Activated B cell treated with CpG ODN at 0.5 μM for 24 hours (primary cell): Measurements from ENCODE around the gene WNK1. TPM values are rescaled to one million over a fixed set of nuclear protein-coding genes. Genes with fewer than 3 reads are reported as not detected.
A peak's percentile ranks its signal among the peaks of the same experiment; 100 is the strongest.

Source experiments
- ATAC-seq: fragments of 200-7000 bp; cut with Tn5 transposase; one replicate; pipeline ENCODE4 v1.10.0; 2021; ENCODE audit warnings: low read depth, mild to moderate bottlenecking, moderate library complexity
- CTCF ChIA-PET: fragments of 350-600 bp; sonication (Branson Sonifier 250); formaldehyde crosslinking; loops from one replicate; lab custom pipeline; 2021; ENCODE audit warnings: antibody characterized with exemption; lab: Charles Lee
- POLR2A ChIA-PET: fragments of 350-600 bp; sonication (Branson Sonifier 250); formaldehyde crosslinking; loops from one replicate; lab custom pipeline; 2021; ENCODE audit warnings: antibody characterized with exemption; lab: Charles Lee
- DNase-seq: peaks from one replicate; pipeline ENCODE4 v3.0.0; 2022
- H3K27ac Mint-ChIP-seq: one replicate; pipeline ENCODE4 v1.8.0; 2020; ENCODE audit warnings: mixed read lengths
- H3K27me3 Mint-ChIP-seq: one replicate; pipeline ENCODE4 v1.8.0; 2021; ENCODE audit warnings: mixed read lengths
- H3K36me3 Mint-ChIP-seq: one replicate; pipeline ENCODE4 v1.8.0; 2021; ENCODE audit warnings: low read depth, mixed read lengths
- H3K4me1 Mint-ChIP-seq: one replicate; pipeline ENCODE4 v1.8.0; 2021; ENCODE audit warnings: mixed read lengths
- H3K4me3 Mint-ChIP-seq: one replicate; pipeline ENCODE4 v1.8.0; 2020; ENCODE audit warnings: mild to moderate bottlenecking, mixed read lengths
- H3K9me3 Mint-ChIP-seq: one replicate; pipeline ENCODE4 v1.8.0; 2020; ENCODE audit warnings: mixed read lengths
- intact Hi-C: fragments of 100-400 bp; cut with micrococcal nuclease; formaldehyde crosslinking; loops from one replicate; pipeline ENCODE4 v1.15.1; 2024
- total RNA-seq: library from RNA; stranded (reverse); gene quantifications from 2 replicates; pipeline ENCODE4 v1.2.3, GENCODE V29; 2022
- TF ChIP-seq, protein P1 (sequence below): fragments of 200-600 bp; IDR thresholded peaks from one replicate; pipeline ENCODE4 v1.8.0; 2022; ENCODE audit warnings: antibody characterized with exemption, mild to moderate bottlenecking

WNK1 gene
- total RNA-seq, 1 donor from 2014 or later, result 155 TPM

GRCh38 chr12:909861-910260, 157.5 kb downstream of the WNK1 start:
- ATAC-seq (no peak), DNase-seq (no peak)
- H3K27ac Mint-ChIP-seq, result no peak overlapping the region
- ChIA-PET CTCF (interaction anchor here (1.1 to 1.4 kb wide), 2 partner anchors 673 to 695 kb away, joined by 3 read pairs; no protein-coding TSS in a partner anchor), POLR2A (interaction anchor here (1.6 kb wide), 1 partner anchor 40 kb away, joined by 7 read pairs; the partner anchor contains the start of gene RAD52)
- TF ChIP-seq, protein P1, sequence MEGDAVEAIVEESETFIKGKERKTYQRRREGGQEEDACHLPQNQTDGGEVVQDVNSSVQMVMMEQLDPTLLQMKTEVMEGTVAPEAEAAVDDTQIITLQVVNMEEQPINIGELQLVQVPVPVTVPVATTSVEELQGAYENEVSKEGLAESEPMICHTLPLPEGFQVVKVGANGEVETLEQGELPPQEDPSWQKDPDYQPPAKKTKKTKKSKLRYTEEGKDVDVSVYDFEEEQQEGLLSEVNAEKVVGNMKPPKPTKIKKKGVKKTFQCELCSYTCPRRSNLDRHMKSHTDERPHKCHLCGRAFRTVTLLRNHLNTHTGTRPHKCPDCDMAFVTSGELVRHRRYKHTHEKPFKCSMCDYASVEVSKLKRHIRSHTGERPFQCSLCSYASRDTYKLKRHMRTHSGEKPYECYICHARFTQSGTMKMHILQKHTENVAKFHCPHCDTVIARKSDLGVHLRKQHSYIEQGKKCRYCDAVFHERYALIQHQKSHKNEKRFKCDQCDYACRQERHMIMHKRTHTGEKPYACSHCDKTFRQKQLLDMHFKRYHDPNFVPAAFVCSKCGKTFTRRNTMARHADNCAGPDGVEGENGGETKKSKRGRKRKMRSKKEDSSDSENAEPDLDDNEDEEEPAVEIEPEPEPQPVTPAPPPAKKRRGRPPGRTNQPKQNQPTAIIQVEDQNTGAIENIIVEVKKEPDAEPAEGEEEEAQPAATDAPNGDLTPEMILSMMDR, result no peak
- peaks cover 84% of the 10 kb centered on the region for H3K36me3 Mint-ChIP-seq
- H3K4me3 Mint-ChIP-seq, result no peak overlapping the region
- intact Hi-C loops, result loop anchor here (10.0 kb wide), 1 partner anchor 185 kb away; no protein-coding TSS in a partner anchor
- H3K27me3 Mint-ChIP-seq, result no peaks in the 10 kb centered on the region
- H3K4me1 Mint-ChIP-seq, result peaks cover 23% of the 10 kb centered on the region
- no peaks in the 10 kb centered on the region for H3K9me3 Mint-ChIP-seq

- intact Hi-C loops, result loop anchor here (10.0 kb wide), 1 partner anchor 184 kb away; no protein-coding TSS in a partner anchor
- POLR2A ChIA-PET, result interaction anchor here (1.6 kb wide), 1 partner anchor 39 kb away, joined by 7 read pairs; the partner anchor contains the start of gene RAD52
Measured at GRCh38 chr12:910416-910815, 158.0 kb downstream of the WNK1 start.

GRCh38 chr12:911191-911826, 158.9 kb downstream of the WNK1 start:
- ChIA-PET POLR2A (interaction anchor here (0.7 to 1.6 kb wide), 2 partner anchors 38 to 508 kb away, joined by 3 to 7 read pairs; partner anchors contain the start of gene RAD52), CTCF (interaction anchor here (1.4 kb wide), 1 partner anchor 694 kb away, joined by 3 read pairs; no protein-coding TSS in a partner anchor)
- no peak overlapping the region for H3K27ac Mint-ChIP-seq
- no peak overlapping the region for H3K4me3 Mint-ChIP-seq
- no peaks in the 10 kb centered on the region for H3K27me3 Mint-ChIP-seq
- DNase-seq, result no peak
- peaks cover 25% of the 10 kb centered on the region for H3K4me1 Mint-ChIP-seq
- TF ChIP-seq, protein P1, result no peak
- no peak for ATAC-seq
- H3K36me3 Mint-ChIP-seq, result peaks cover 84% of the 10 kb centered on the region
- no peaks in the 10 kb centered on the region for H3K9me3 Mint-ChIP-seq
- intact Hi-C loops, result loop anchor here (10.0 kb wide), 1 partner anchor 183 kb away; no protein-coding TSS in a partner anchor

More at GRCh38 chr12:910416-910815, 158.0 kb downstream of the WNK1 start:
- Mint-ChIP-seq H3K4me1 (peaks cover 25% of the 10 kb centered on the region), H3K4me3 (no peak overlapping the region), H3K27ac (peak overlapping the region; percentile 53), H3K36me3 (peaks cover 84% of the 10 kb centered on the region), H3K27me3 (no peaks in the 10 kb centered on the region), H3K9me3 (no peaks in the 10 kb centered on the region)
- DNase-seq, result no peak
- CTCF ChIA-PET, result interaction anchor here (1.4 kb wide), 1 partner anchor 695 kb away, joined by 3 read pairs; no protein-coding TSS in a partner anchor
- ATAC-seq, result no peak
- TF ChIP-seq, protein P1, result no peak

- DNase-seq, result no peak
- TF ChIP-seq, protein P1, result no peak
- CTCF ChIA-PET, result interaction anchor here (0.6 to 2.3 kb wide), 2 partner anchors 180 to 205 kb away, joined by 3 to 5 read pairs; no protein-coding TSS in a partner anchor
- Mint-ChIP-seq H3K27me3 (no peaks in the 10 kb centered on the region), H3K27ac (no peak overlapping the region), H3K36me3 (peaks cover 86% of the 10 kb centered on the region), H3K4me3 (no peak overlapping the region), H3K9me3 (no peaks in the 10 kb centered on the region), H3K4me1 (peaks cover 25% of the 10 kb centered on the region)
- ATAC-seq, result no peak
- intact Hi-C loops, result loop anchor here (10.0 kb wide), 1 partner anchor 182 kb away; no protein-coding TSS in a partner anchor
- POLR2A ChIA-PET, result interaction anchor here (0.5 kb wide), 1 partner anchor 1017 kb away, joined by 4 read pairs; no protein-coding TSS in a partner anchor
Measured at GRCh38 chr12:912466-913235, 160.3 kb downstream of the WNK1 start.
